Thoracic aorta (tissue), 2 donors: ENCODE results near the gene POT1. TPM values are rescaled to one million over a fixed set of nuclear protein-coding genes. Genes with fewer than 3 reads are reported as not detected.

Experiments used
- ATAC-seq: fragments of 150-250 bp; one replicate; pipeline ENCODE4 v1.8.0; 2017; ENCODE audit warnings: low read depth; ENCODE audit not compliant: insufficient number of reproducible peaks, low FRiP score
- DNase-seq: peaks from one replicate; pipeline ENCODE4 v3.0.0-alpha.2; 2020; ENCODE audit warnings: low spot score
- H3K27ac ChIP-seq, 2 donors: fragments of 200-600 bp; sonication (generic); 1 replicate in 1 of 2; 2 replicates in 1 of 2; pipeline ENCODE4 v1.5.1; 2016; ENCODE audit warnings: mild to moderate bottlenecking in 2 of 2, moderate library complexity in 2 of 2
- H3K27me3 ChIP-seq: fragments of 200-600 bp; sonication (generic); replicated peaks from 2 replicates; pipeline ENCODE4 v1.6.0; 2016; ENCODE audit warnings: mild to moderate bottlenecking; ENCODE audit not compliant: insufficient read depth
- H3K36me3 ChIP-seq: fragments of 200-600 bp; sonication (generic); one replicate; pipeline ENCODE4 v1.5.1; 2016
- H3K4me1 ChIP-seq, 2 donors: fragments of 200-600 bp; sonication (generic); 1 replicate in 1 of 2; 2 replicates in 1 of 2; pipeline versions ENCODE4 v1.5.1 to v1.6.0; 2016; ENCODE audit warnings: low read depth in 2 of 2, mild to moderate bottlenecking in 1 of 2; ENCODE audit not compliant: control insufficient read depth in 1 of 2
- H3K4me3 ChIP-seq: fragments of 200-600 bp; sonication (generic); 2 replicates; pipeline ENCODE4 v1.5.1; 2016; ENCODE audit warnings: mild to moderate bottlenecking
- H3K9me3 ChIP-seq: fragments of 200-600 bp; sonication (generic); 2 replicates; pipeline ENCODE4 v1.5.1; 2016
- total RNA-seq, 2 donors: library from RNA; depleted of rRNA; stranded (reverse); fragments of >200 nt; gene quantifications; one replicate each; pipeline versions ENCODE4 v1.1.0 to v1.2.3, GENCODE V29; 2016
- TF ChIP-seq, protein P1 (sequence below): fragments of 200-600 bp; sonication (generic); IDR thresholded peaks from one replicate; pipeline ENCODE4 v1.5.1; 2019; ENCODE audit warnings: antibody characterized with exemption

The POT1 gene
- total RNA-seq, 2 donors from 2014 or later = 18.9 to 23.4 TPM

DNA sequence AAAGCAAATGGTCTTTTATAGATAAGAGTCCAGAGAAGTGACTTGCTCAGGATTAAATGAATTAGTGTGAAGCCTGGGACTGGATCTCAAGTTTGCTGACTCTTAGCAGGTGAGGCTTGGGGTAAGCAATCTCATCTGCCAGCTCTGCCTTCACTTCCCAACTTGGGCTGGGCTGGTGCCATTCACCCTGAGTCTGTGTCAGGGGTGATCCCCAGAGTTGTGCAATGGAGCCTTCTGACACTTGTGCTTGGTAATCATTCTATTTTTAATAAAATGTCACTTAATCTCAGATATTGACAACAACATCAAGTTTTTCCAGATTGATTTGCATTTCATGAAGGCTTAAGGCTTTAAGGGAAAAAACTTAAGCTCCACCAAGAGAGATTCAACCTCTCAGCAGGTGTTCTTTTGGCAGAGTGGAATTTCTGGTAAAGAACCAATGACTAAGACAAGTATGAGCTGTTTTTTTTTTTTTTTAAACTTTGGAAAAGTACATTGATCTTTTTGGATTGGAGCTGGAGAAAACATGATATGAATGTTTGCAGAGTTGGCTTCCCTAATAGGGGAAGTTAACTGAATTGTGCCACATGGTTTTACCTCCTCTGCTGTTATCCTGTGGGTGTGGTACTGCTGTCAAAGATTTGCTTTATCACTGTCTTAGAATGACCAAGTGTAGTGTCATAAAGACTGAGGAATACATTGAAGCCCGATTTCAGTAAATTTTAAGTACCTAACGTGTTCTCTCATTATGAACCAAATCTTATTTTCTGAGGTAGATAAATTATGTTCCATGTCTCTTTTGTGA lies 115.4 kb downstream of the POT1 start:
- DNase-seq (no peak), ATAC-seq (no peak)
- TF ChIP-seq, protein P1, sequence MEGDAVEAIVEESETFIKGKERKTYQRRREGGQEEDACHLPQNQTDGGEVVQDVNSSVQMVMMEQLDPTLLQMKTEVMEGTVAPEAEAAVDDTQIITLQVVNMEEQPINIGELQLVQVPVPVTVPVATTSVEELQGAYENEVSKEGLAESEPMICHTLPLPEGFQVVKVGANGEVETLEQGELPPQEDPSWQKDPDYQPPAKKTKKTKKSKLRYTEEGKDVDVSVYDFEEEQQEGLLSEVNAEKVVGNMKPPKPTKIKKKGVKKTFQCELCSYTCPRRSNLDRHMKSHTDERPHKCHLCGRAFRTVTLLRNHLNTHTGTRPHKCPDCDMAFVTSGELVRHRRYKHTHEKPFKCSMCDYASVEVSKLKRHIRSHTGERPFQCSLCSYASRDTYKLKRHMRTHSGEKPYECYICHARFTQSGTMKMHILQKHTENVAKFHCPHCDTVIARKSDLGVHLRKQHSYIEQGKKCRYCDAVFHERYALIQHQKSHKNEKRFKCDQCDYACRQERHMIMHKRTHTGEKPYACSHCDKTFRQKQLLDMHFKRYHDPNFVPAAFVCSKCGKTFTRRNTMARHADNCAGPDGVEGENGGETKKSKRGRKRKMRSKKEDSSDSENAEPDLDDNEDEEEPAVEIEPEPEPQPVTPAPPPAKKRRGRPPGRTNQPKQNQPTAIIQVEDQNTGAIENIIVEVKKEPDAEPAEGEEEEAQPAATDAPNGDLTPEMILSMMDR = no peak
- Histone ChIP-seq H3K36me3 (no peaks in the 10 kb centered on the region), H3K4me3 (no peak overlapping the region), H3K27me3 (no peaks in the 10 kb centered on the region), H3K4me1 (no peaks in the 10 kb centered on the region), H3K9me3 (no peaks in the 10 kb centered on the region), H3K27ac (no peak overlapping the region)

DNA sequence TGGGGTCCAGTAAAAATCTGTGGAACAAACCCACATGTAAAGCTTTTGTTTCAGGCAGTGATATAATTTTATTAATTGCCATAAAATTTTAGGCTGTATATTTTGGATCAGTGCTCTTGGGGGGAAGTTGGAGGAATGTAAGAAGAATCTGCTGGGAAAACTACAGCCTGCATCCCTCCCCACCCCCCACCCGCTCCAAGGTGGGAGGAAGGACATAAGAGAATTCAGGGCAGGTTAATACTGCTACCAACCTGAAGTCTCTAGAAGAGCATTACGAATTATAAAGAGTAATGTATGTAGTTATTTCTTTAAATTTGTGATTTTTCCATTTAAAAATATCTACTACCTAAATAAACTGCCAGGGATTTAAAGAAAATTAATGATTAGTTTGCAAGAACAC lies 116.9 kb downstream of the POT1 start:
- Histone ChIP-seq H3K27ac (no peak overlapping the region), H3K27me3 (no peaks in the 10 kb centered on the region), H3K4me3 (no peak overlapping the region), H3K36me3 (no peaks in the 10 kb centered on the region), H3K9me3 (no peaks in the 10 kb centered on the region), H3K4me1 (no peaks in the 10 kb centered on the region)
- no peak for ATAC-seq
- TF ChIP-seq, protein P1 = no peak
- no peak for DNase-seq

DNA sequence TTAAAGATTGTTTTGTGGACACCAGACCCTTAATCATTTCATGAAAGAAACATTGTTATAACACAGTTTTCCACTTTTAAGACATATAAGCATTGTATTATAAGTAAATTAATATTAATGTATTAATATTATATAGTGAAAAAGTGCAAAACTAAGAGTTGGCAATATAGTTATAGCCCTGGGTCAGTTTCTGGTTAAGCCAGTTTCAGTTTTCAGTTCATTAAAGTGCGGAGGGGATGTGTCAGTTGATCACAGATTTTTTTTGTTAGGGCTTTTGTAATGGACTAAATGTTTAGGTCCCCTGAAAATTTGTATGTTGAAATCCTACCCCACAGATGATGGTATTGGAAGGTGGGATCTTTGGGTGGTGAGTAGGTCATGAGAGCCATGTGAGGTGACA lies 118.3 kb downstream of the POT1 start:
- TF ChIP-seq, protein P1 = no peak
- H3K4me3 ChIP-seq = no peak overlapping the region
- no peaks in the 10 kb centered on the region for H3K36me3 ChIP-seq
- ATAC-seq (no peak), DNase-seq (no peak)
- no peaks in the 10 kb centered on the region for H3K27me3 ChIP-seq
- no peaks in the 10 kb centered on the region for H3K9me3 ChIP-seq
- no peaks in the 10 kb centered on the region for H3K4me1 ChIP-seq
- no peak overlapping the region for H3K27ac ChIP-seq

DNA sequence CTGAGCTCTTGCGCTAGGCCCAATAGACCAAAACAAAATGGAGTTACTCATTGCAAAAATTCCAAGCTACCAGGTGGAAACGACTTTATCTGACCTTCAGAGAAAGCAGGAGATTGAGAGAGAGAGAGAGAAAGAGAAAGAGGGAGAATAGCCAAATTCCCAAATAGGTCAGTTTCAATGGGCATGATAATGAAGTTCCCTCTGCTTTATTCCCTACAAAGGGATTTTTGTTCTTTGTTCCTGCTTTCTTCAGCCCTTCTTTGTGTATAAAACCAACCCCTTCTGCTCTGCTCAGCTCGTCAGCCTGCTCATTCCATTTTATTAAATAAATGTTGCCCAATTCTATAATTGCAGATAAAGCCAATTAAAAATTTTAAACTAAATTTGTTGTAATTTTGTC lies 119.0 kb downstream of the POT1 start:
- no peak overlapping the region for H3K27ac ChIP-seq
- no peak for DNase-seq
- H3K4me3 ChIP-seq = no peak overlapping the region
- H3K4me1 ChIP-seq = no peaks in the 10 kb centered on the region
- H3K36me3 ChIP-seq = no peaks in the 10 kb centered on the region
- no peaks in the 10 kb centered on the region for H3K27me3 ChIP-seq
- no peaks in the 10 kb centered on the region for H3K9me3 ChIP-seq
- ATAC-seq = no peak
- TF ChIP-seq, protein P1 = no peak

DNA sequence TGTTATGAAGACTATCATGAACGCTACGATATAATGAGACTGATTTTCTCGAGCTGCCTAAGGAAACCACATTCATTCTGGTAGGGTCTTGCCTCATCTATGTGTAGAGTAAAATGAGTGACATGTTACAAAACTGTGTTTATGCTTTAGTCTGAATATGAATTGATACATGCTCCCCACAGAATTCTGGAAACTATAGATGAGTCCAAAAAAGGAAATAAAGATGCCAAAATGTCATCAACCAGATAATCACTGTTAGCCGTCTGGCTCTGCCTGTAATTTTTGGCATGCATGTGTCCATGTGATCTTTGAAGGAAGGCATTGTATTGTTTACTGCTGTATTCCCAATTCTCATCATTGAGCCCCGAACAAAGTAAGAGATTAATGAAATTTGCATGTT lies 121.4 kb downstream of the POT1 start:
- Histone ChIP-seq H3K27me3 (no peaks in the 10 kb centered on the region), H3K36me3 (no peaks in the 10 kb centered on the region), H3K4me1 (no peaks in the 10 kb centered on the region), H3K9me3 (no peaks in the 10 kb centered on the region), H3K27ac (no peak overlapping the region), H3K4me3 (no peak overlapping the region)
- TF ChIP-seq, protein P1 = no peak
- DNase-seq (no peak), ATAC-seq (no peak)
